Left cardiac atrium (tissue), 4 donors: ENCODE measurements around the gene SERP1. TPM values are rescaled to one million over a fixed set of nuclear protein-coding genes. Genes with fewer than 3 reads are reported as not detected.

Experiments used
- ATAC-seq, 2 donors: fragments of 200-7000 bp; cut with Tn5 transposase; one replicate each; pipeline ENCODE4 v1.9.1; 2020; ENCODE audit warnings: mild to moderate bottlenecking in 2 of 2, moderate library complexity in 2 of 2
- DNase-seq: peaks from one replicate; pipeline ENCODE4 v3.0.0-alpha.2; 2020
- intact Hi-C, 2 donors: fragments of 100-400 bp; cut with DNase I; formaldehyde crosslinking; loops; one replicate each; pipeline versions ENCODE4 v1.14.1 to v1.15.1; 2022 to 2023
- total RNA-seq, 2 donors: library from RNA; stranded (reverse); fragmentation: NEBNext Ultra II Directional; extraction: Animal tissue kit (Norgen Biotek cat#: 25700); gene quantifications; one replicate each; pipeline ENCODE4 v1.2.1, GENCODE V29; 2021
- donor health status: DM: no; HTN: yes; CAD: no.
- donor health status: DM: no; HTN: yes; CAD: no; lungs with severe emphysema.
- donor health status: DM: yes; HTN: yes; CAD: no.
- donor health status: Dilated cardiomyopathy.

The SERP1 gene
- total RNA-seq, 2 donors from 2014 or later = 42.4 to 47.2 TPM

GRCh38 chr3:150497956-150498355 is 48.3 kb downstream of the SERP1 start:
- intact Hi-C loops = loop anchor here (2.0 to 10.0 kb wide), 4 partner anchors 81 to 533 kb away; no protein-coding TSS in a partner anchor
- DNase-seq (no peak), ATAC-seq (no peak)

- intact Hi-C loops = loop anchor here (2.0 to 10.0 kb wide), 5 partner anchors 78 to 531 kb away; no protein-coding TSS in a partner anchor
- no peak for DNase-seq
- peak in 1 of 2 donors; percentile 44 for ATAC-seq
Measured at GRCh38 chr3:150495563-150496168, 50.6 kb downstream of the SERP1 start.

- intact Hi-C loops = loop anchor here (2.0 to 10.0 kb wide), 4 partner anchors 78 to 530 kb away; no protein-coding TSS in a partner anchor
- DNase-seq (no peak), ATAC-seq (peak in 1 of 2 donors; percentile 38)
Measured at GRCh38 chr3:150495149-150495548, 51.1 kb downstream of the SERP1 start.

GRCh38 chr3:150494411-150494977 is 51.8 kb downstream of the SERP1 start:
- intact Hi-C loops = loop anchor here in 1 of 2 donors (2.0 to 10.0 kb wide), 2 partner anchors 208 to 530 kb away; no protein-coding TSS in a partner anchor
- ATAC-seq (no peak), DNase-seq (no peak)

Other genes with a start within 250 kb of the SERP1 start
- gene TSC22D2, start 138.2 kb downstream of the SERP1 start, total RNA-seq = 10 to 100 TPM; 24.0 to 34.9 TPM
- gene EIF2A, start 291 bp upstream of the SERP1 start, total RNA-seq = 10 to 100 TPM; 54.5 to 76.6 TPM
- 100 to 1,000 TPM in 1 of 2 donors, 10 to 100 TPM in 1; 86.2 to 106 TPM for gene SELENOT, start 56.8 kb upstream of the SERP1 start, total RNA-seq
- gene ERICH6, start 157.4 kb upstream of the SERP1 start, total RNA-seq = under 1 TPM in 1 of 2 donors, not detected in 1; 0.39 TPM
- 10 to 100 TPM; 14.7 to 16.4 TPM for gene SIAH2, start 216.7 kb upstream of the SERP1 start, total RNA-seq